ENCODE data around the gene ARID3A. TPM values are rescaled to one million over a fixed set of nuclear protein-coding genes. Genes with fewer than 3 reads are reported as not detected.

The ARID3A gene
- total RNA-seq, 2 donors from 2014 or later, result 121 to 124 TPM

GRCh38 chr19:903266-903797 lies 22.5 kb upstream of the ARID3A start:
- peaks cover 12% of the 10 kb centered on the region for H3K36me3 ChIP-seq (ENCODE audit: control insufficient read depth, insufficient read depth, low read length)
- no peaks in the 10 kb centered on the region for H3K27me3 ChIP-seq (ENCODE audit: control insufficient read depth, insufficient read depth, low read length, poor library complexity, severe bottlenecking)
- Mint-ChIP-seq H3K36me3 (ENCODE audit: low read depth) (peaks cover 18% of the 10 kb centered on the region), H3K4me1 (peaks cover 3% of the 10 kb centered on the region), H3K9me3 (no peaks in the 10 kb centered on the region), H3K4me3 (no peak overlapping the region), H3K27ac (no peak overlapping the region), H3K27me3 (ENCODE audit: insufficient read depth) (no peaks in the 10 kb centered on the region)
- no peaks in the 10 kb centered on the region for H3K4me1 ChIP-seq (ENCODE audit: control insufficient read depth, insufficient read depth, low read length)
- no peak for TF ChIP-seq CTCF (conservative IDR thresholded peaks at IDR 0.05)
- 81 to 84% methylated on average over 19 to 31 of the region's 32 CpGs for WGBS, 2 experiments (ENCODE audit: insufficient coverage in 1 of 2, insufficient read length in 1 of 2)
- no peak overlapping the region for H3K27ac ChIP-seq (ENCODE audit: low read depth, low read length)
- H3K4me3 ChIP-seq (ENCODE audit: low read length), result no peak overlapping the region
- no peaks in the 10 kb centered on the region for H3K9me3 ChIP-seq (ENCODE audit: control insufficient read depth, low read length)
- no peak overlapping the region for H3K9ac ChIP-seq (ENCODE audit: extremely low read depth, low read length, poor library complexity, severe bottlenecking)
- peak; percentile 48 for DNase-seq

GRCh38 chr19:904545-904944 lies 21.3 kb upstream of the ARID3A start:
- Mint-ChIP-seq H3K27ac (no peak overlapping the region), H3K36me3 (ENCODE audit: low read depth) (peaks cover 15% of the 10 kb centered on the region), H3K4me1 (peaks cover 7% of the 10 kb centered on the region), H3K4me3 (no peak overlapping the region), H3K27me3 (ENCODE audit: insufficient read depth) (no peaks in the 10 kb centered on the region), H3K9me3 (no peaks in the 10 kb centered on the region)
- TF ChIP-seq CTCF (conservative IDR thresholded peaks at IDR 0.05), result no peak
- no peak for DNase-seq
- H3K4me1 ChIP-seq (ENCODE audit: control insufficient read depth, insufficient read depth, low read length), result no peaks in the 10 kb centered on the region
- no peak overlapping the region for H3K9ac ChIP-seq (ENCODE audit: extremely low read depth, low read length, poor library complexity, severe bottlenecking)
- 94 to 97% methylated on average over 7 to 8 of the region's 8 CpGs for WGBS, 2 experiments (ENCODE audit: insufficient coverage in 1 of 2, insufficient read length in 1 of 2)
- H3K27ac ChIP-seq (ENCODE audit: low read depth, low read length), result no peak overlapping the region
- H3K27me3 ChIP-seq (ENCODE audit: control insufficient read depth, insufficient read depth, low read length, poor library complexity, severe bottlenecking), result no peaks in the 10 kb centered on the region
- H3K36me3 ChIP-seq (ENCODE audit: control insufficient read depth, insufficient read depth, low read length), result peaks cover 12% of the 10 kb centered on the region
- H3K4me3 ChIP-seq (ENCODE audit: low read length), result no peak overlapping the region
- H3K9me3 ChIP-seq (ENCODE audit: control insufficient read depth, low read length), result no peaks in the 10 kb centered on the region

- Histone ChIP-seq H3K4me1 (ENCODE audit: control insufficient read depth, insufficient read depth, low read length) (no peaks in the 10 kb centered on the region), H3K27ac (ENCODE audit: low read depth, low read length) (no peak overlapping the region), H3K4me3 (ENCODE audit: low read length) (no peak overlapping the region), H3K9ac (ENCODE audit: extremely low read depth, low read length, poor library complexity, severe bottlenecking) (no peak overlapping the region), H3K9me3 (ENCODE audit: control insufficient read depth, low read length) (no peaks in the 10 kb centered on the region), H3K36me3 (ENCODE audit: control insufficient read depth, insufficient read depth, low read length) (peaks cover 12% of the 10 kb centered on the region), H3K27me3 (ENCODE audit: control insufficient read depth, insufficient read depth, low read length, poor library complexity, severe bottlenecking) (no peaks in the 10 kb centered on the region)
- Mint-ChIP-seq H3K4me1 (peaks cover 9% of the 10 kb centered on the region), H3K27me3 (ENCODE audit: insufficient read depth) (no peaks in the 10 kb centered on the region), H3K4me3 (no peak overlapping the region), H3K9me3 (no peaks in the 10 kb centered on the region), H3K27ac (no peak overlapping the region), H3K36me3 (ENCODE audit: low read depth) (peaks cover 21% of the 10 kb centered on the region)
- no peak for TF ChIP-seq CTCF (conservative IDR thresholded peaks at IDR 0.05)
- no peak for DNase-seq
- WGBS, 2 experiments (ENCODE audit: insufficient coverage in 1 of 2, insufficient read length in 1 of 2), result 97 to 99% methylated on average over 6 to 7 of the region's 7 CpGs
Observed at GRCh38 chr19:906480-906879, 19.4 kb upstream of the ARID3A start.

All from endodermal cell (in vitro differentiated cells).